CD1c-positive myeloid dendritic cell (primary cell): ENCODE results near the gene PDE9A.

Source experiments
- DNase-seq: peaks from one replicate; pipeline ENCODE4 v3.0.0-alpha.2; 2016; ENCODE audit errors: extremely low spot score

The PDE9A gene

GRCh38 chr21:42657676-42658319 lies 4.4 kb downstream of the PDE9A start:
- no peak for DNase-seq

- no peak for DNase-seq
Measured at GRCh38 chr21:42658320-42659105, 5.1 kb downstream of the PDE9A start.

- no peak for DNase-seq
Measured at GRCh38 chr21:42659416-42660117, 6.1 kb downstream of the PDE9A start.

GRCh38 chr21:42660118-42660470 lies 6.7 kb downstream of the PDE9A start:
- no peak for DNase-seq

- no peak for DNase-seq
Measured at GRCh38 chr21:42661688-42662429, 8.4 kb downstream of the PDE9A start.

- DNase-seq: no peak
Measured at GRCh38 chr21:42662430-42663199, 9.2 kb downstream of the PDE9A start.

GRCh38 chr21:42663200-42663750 lies 9.9 kb downstream of the PDE9A start:
- DNase-seq: no peak

GRCh38 chr21:42663860-42664535 lies 10.6 kb downstream of the PDE9A start:
- no peak for DNase-seq

- no peak for DNase-seq
Measured at GRCh38 chr21:42664614-42665013, 11.2 kb downstream of the PDE9A start.

GRCh38 chr21:42665026-42665425 lies 11.6 kb downstream of the PDE9A start:
- DNase-seq: no peak

GRCh38 chr21:42665484-42665883 lies 12.1 kb downstream of the PDE9A start:
- no peak for DNase-seq

GRCh38 chr21:42666023-42666747 lies 12.8 kb downstream of the PDE9A start:
- DNase-seq: peak; percentile 21

- no peak for DNase-seq
Measured at GRCh38 chr21:42666925-42667324, 13.5 kb downstream of the PDE9A start.

GRCh38 chr21:42668298-42668992 lies 15.0 kb downstream of the PDE9A start:
- no peak for DNase-seq

- no peak for DNase-seq
Measured at GRCh38 chr21:42669041-42669440, 15.6 kb downstream of the PDE9A start.

- DNase-seq: no peak
Measured at GRCh38 chr21:42670058-42670880, 16.8 kb downstream of the PDE9A start.

GRCh38 chr21:42670884-42671283 lies 17.5 kb downstream of the PDE9A start:
- DNase-seq: no peak
